Smooth muscle cell (in vitro differentiated cells): ENCODE results near the gene FAM114A2. TPM values are rescaled to one million over a fixed set of nuclear protein-coding genes. Genes with fewer than 3 reads are reported as not detected.

Experiments
- DNase-seq: peaks from one replicate; lab custom pipeline; 2025; ENCODE audit not compliant: unreplicated experiment; lab: John Stamatoyannopoulos, UW
- H2AFZ ChIP-seq: fragments of 200-600 bp; sonication (generic); 2 replicates; pipeline ENCODE4 v1.6.0; 2016; ENCODE audit warnings: antibody characterized with exemption, low read depth, mild to moderate bottlenecking
- H3F3A ChIP-seq: fragments of 200-600 bp; sonication (generic); 2 replicates; pipeline ENCODE4 v1.6.0; 2017; ENCODE audit warnings: antibody characterized with exemption, low read depth
- H3K27ac ChIP-seq: fragments of 200-600 bp; sonication (generic); 2 replicates; pipeline ENCODE4 v1.5.1; 2016; ENCODE audit warnings: low read depth, mild to moderate bottlenecking
- H3K27me3 ChIP-seq: fragments of 200-600 bp; sonication (generic); 2 replicates; pipeline ENCODE4 v1.6.1; 2016; ENCODE audit warnings: low read depth, mild to moderate bottlenecking
- H3K36me3 ChIP-seq: fragments of 200-600 bp; sonication (generic); 2 replicates; pipeline ENCODE4 v1.5.1; 2016; ENCODE audit warnings: low read depth
- H3K4me1 ChIP-seq: fragments of 200-600 bp; sonication (generic); 2 replicates; pipeline ENCODE4 v1.5.1; 2016; ENCODE audit warnings: low read depth
- H3K4me2 ChIP-seq: fragments of 200-600 bp; sonication (generic); 2 replicates; pipeline ENCODE4 v1.6.0; 2016; ENCODE audit warnings: mild to moderate bottlenecking
- H3K4me3 ChIP-seq: fragments of 200-600 bp; sonication (generic); 2 replicates; pipeline ENCODE4 v1.5.1; 2016; ENCODE audit warnings: mild to moderate bottlenecking
- H3K79me2 ChIP-seq: fragments of 200-600 bp; sonication (generic); 2 replicates; pipeline ENCODE4 v1.6.0; 2016; ENCODE audit warnings: low read depth, mild to moderate bottlenecking
- H3K9ac ChIP-seq: fragments of 200-600 bp; sonication (generic); 2 replicates; pipeline ENCODE4 v1.6.0; 2016; ENCODE audit warnings: low read depth
- H3K9me3 ChIP-seq: fragments of 200-600 bp; sonication (generic); replicated peaks from 2 replicates; pipeline ENCODE4 v1.5.1; 2016; ENCODE audit warnings: low read depth
- H4K20me1 ChIP-seq: fragments of 200-600 bp; sonication (generic); 2 replicates; pipeline ENCODE4 v1.6.0; 2016; ENCODE audit warnings: low read depth
- CTCF ChIP-seq: fragments of 200-600 bp; sonication (generic); IDR thresholded peaks from 2 replicates; pipeline ENCODE4 v1.5.1; 2017; ENCODE audit warnings: borderline replicate concordance, mild to moderate bottlenecking, antibody characterized with exemption; ENCODE audit not compliant: insufficient read depth, poor library complexity, severe bottlenecking
- WGBS: methylation state at CpG from one replicate; pipeline ENCODE4 v1.1.7; 2016; ENCODE audit warnings: low lambda C conversion rate; 5-methylcytosine and 5-hydroxymethylcytosine counted together
- polyA plus RNA-seq: library from polyadenylated mRNA; unstranded; fragments of >200 nt; fragmentation: Nextera tagmentation; extraction: Ambion mirVana; gene quantifications from 2 replicates; pipeline ENCODE4 v1.2.1, GENCODE V29; 2016
- total RNA-seq: library from RNA; depleted of rRNA; stranded (reverse); fragments of >200 nt; gene quantifications from 2 replicates; pipeline ENCODE4 v1.2.3, GENCODE V29; 2014

FAM114A2 gene
- total and polyA plus RNA-seq, 2 experiments from 2014 or later, result 15.6 to 23.8 TPM

- no peak overlapping the region for H3K9ac ChIP-seq
- no peaks in the 10 kb centered on the region for H3K36me3 ChIP-seq
- no peak overlapping the region for H3K4me3 ChIP-seq
- 98% methylated on average over 4 of the region's 4 CpGs for WGBS
- peaks cover 3% of the 10 kb centered on the region for H3K79me2 ChIP-seq
- H2AFZ ChIP-seq, result no peak overlapping the region
- no peak for DNase-seq
- no peaks in the 10 kb centered on the region for H3F3A ChIP-seq
- H3K27ac ChIP-seq, result no peak overlapping the region
- no peaks in the 10 kb centered on the region for H3K27me3 ChIP-seq
- no peaks in the 10 kb centered on the region for H3K4me1 ChIP-seq
- TF ChIP-seq CTCF, result no peak
- H4K20me1 ChIP-seq, result peaks cover 87% of the 10 kb centered on the region
- no peak overlapping the region for H3K4me2 ChIP-seq
- no peaks in the 10 kb centered on the region for H3K9me3 ChIP-seq
Measured at GRCh38 chr5:154053468-154053867, 14.8 kb upstream of the FAM114A2 start.

- WGBS, result 91% methylated on average over 5 of the region's 5 CpGs
- H3K4me1 ChIP-seq, result no peaks in the 10 kb centered on the region
- DNase-seq, result no peak
Measured at GRCh38 chr5:154049636-154050035, 10.9 kb upstream of the FAM114A2 start.

GRCh38 chr5:154047324-154047723, 8.6 kb upstream of the FAM114A2 start:
- Histone ChIP-seq H3F3A (no peaks in the 10 kb centered on the region), H3K36me3 (no peaks in the 10 kb centered on the region), H3K27me3 (no peaks in the 10 kb centered on the region), H3K9me3 (no peaks in the 10 kb centered on the region), H3K79me2 (peaks cover 17% of the 10 kb centered on the region), H3K4me1 (no peaks in the 10 kb centered on the region), H3K4me3 (no peak overlapping the region), H2AFZ (no peak overlapping the region), H3K4me2 (no peak overlapping the region), H3K27ac (no peak overlapping the region), H3K9ac (no peak overlapping the region), H4K20me1 (peaks cover 85% of the 10 kb centered on the region)
- DNase-seq, result no peak
- WGBS, result 98% methylated on average over 3 of the region's 3 CpGs
- no peak for TF ChIP-seq CTCF

More at GRCh38 chr5:154049636-154050035, 10.9 kb upstream of the FAM114A2 start:
- no peak overlapping the region for H3K4me3 ChIP-seq
- no peak for TF ChIP-seq CTCF
- H3K4me2 ChIP-seq, result no peak overlapping the region
- no peaks in the 10 kb centered on the region for H3K9me3 ChIP-seq
- no peak overlapping the region for H3K27ac ChIP-seq
- H3K79me2 ChIP-seq, result peaks cover 10% of the 10 kb centered on the region
- H2AFZ ChIP-seq, result no peak overlapping the region
- H3F3A ChIP-seq, result no peaks in the 10 kb centered on the region
- no peaks in the 10 kb centered on the region for H3K27me3 ChIP-seq
- H4K20me1 ChIP-seq, result peaks cover 84% of the 10 kb centered on the region
- H3K9ac ChIP-seq, result no peak overlapping the region
- no peaks in the 10 kb centered on the region for H3K36me3 ChIP-seq

GRCh38 chr5:154046486-154046885, 7.8 kb upstream of the FAM114A2 start:
- Histone ChIP-seq H3K9me3 (no peaks in the 10 kb centered on the region), H3K36me3 (no peaks in the 10 kb centered on the region), H3K27me3 (no peaks in the 10 kb centered on the region), H3K4me1 (no peaks in the 10 kb centered on the region), H3K9ac (no peak overlapping the region), H3K27ac (no peak overlapping the region), H4K20me1 (peaks cover 79% of the 10 kb centered on the region), H3K4me2 (no peak overlapping the region), H2AFZ (no peak overlapping the region), H3K79me2 (peaks cover 23% of the 10 kb centered on the region), H3F3A (no peaks in the 10 kb centered on the region), H3K4me3 (no peak overlapping the region)
- WGBS, result 93% methylated on average over 7 of the region's 7 CpGs
- TF ChIP-seq CTCF, result no peak
- no peak for DNase-seq
